Peyer's patch (tissue), 4 donors: ENCODE results near the gene NRL.

Experiments used
- POLR2A ChIP-seq, 2 donors: fragments of 450-650 bp; IDR thresholded peaks; one replicate each; pipeline ENCODE4 v1.5.1; 2017; ENCODE audit warnings: antibody characterized with exemption in 2 of 2, mild to moderate bottlenecking in 2 of 2, moderate library complexity in 2 of 2
- TF ChIP-seq, protein P1 (sequence below), 6 experiments: fragments of 450-650 bp in 4 of 6; fragments of 200-600 bp in 2 of 6; sonication (generic) in 1 of 6; IDR thresholded peaks; one replicate each; pipeline ENCODE4 v1.5.1; 2017 to 2019; ENCODE audit warnings: antibody characterized with exemption in 6 of 6, mild to moderate bottlenecking in 3 of 6, moderate library complexity in 1 of 6

DNA sequence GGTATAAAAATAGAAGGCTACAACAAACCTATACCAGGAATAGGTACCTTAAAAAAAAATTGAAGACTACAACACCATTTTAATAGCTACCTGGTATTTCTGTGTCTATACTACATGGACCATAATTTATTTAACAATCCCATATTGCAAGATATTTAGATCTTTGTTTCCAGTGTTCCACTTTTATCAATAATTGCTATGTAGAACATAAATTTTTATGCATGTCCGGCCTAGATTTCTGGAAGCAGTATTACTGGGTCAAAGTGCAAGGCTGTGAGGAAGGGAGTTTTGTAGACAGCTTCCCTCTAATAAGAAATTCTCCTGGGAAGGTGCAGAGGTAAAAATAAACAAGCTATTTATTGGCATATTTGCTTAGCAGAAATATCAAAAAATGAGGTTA is 4.2 kb downstream of the NRL start:
- TF ChIP-seq, protein P1, sequence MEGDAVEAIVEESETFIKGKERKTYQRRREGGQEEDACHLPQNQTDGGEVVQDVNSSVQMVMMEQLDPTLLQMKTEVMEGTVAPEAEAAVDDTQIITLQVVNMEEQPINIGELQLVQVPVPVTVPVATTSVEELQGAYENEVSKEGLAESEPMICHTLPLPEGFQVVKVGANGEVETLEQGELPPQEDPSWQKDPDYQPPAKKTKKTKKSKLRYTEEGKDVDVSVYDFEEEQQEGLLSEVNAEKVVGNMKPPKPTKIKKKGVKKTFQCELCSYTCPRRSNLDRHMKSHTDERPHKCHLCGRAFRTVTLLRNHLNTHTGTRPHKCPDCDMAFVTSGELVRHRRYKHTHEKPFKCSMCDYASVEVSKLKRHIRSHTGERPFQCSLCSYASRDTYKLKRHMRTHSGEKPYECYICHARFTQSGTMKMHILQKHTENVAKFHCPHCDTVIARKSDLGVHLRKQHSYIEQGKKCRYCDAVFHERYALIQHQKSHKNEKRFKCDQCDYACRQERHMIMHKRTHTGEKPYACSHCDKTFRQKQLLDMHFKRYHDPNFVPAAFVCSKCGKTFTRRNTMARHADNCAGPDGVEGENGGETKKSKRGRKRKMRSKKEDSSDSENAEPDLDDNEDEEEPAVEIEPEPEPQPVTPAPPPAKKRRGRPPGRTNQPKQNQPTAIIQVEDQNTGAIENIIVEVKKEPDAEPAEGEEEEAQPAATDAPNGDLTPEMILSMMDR (IDR thresholded peaks at IDR 0.05): no peak
- no peak for TF ChIP-seq POLR2A (IDR thresholded peaks at IDR 0.05)
